Keratinocyte (primary cell): ENCODE results near the gene ARL15. TPM values are rescaled to one million over a fixed set of nuclear protein-coding genes. Genes with fewer than 3 reads are reported as not detected.

Source experiments
- DNase-seq: peaks from one replicate; pipeline ENCODE4 v3.0.0-alpha.2; 2011; ENCODE audit warnings: low read depth, missing footprints, low spot score
- FAIRE-seq: peaks from 2 replicates; lab custom pipeline; 2011; peaks lifted over from hg19 to GRCh38; lab: Jason Lieb, UNC
- H2AFZ ChIP-seq: 2 replicates; pipeline ENCODE4 v1.6.0; 2012; ENCODE audit warnings: low read length, control low read depth, inconsistent platforms; ENCODE audit not compliant: control insufficient read depth
- H3K27ac ChIP-seq: 2 replicates; pipeline ENCODE4 v1.5.1; 2011; ENCODE audit warnings: low read length; ENCODE audit not compliant: control insufficient read depth, insufficient read depth
- H3K27me3 ChIP-seq: 3 replicates; pipeline ENCODE4 v1.6.0; 2011; ENCODE audit warnings: low read length; ENCODE audit not compliant: control insufficient read depth, insufficient read depth; ENCODE audit errors: extremely low read depth
- H3K36me3 ChIP-seq, 2 experiments: 2 replicates in 1 of 2; 3 replicates in 1 of 2; pipeline ENCODE4 v1.5.1; 2011; ENCODE audit warnings: low read length in 2 of 2, mild to moderate bottlenecking in 1 of 2; ENCODE audit not compliant: control insufficient read depth in 2 of 2, insufficient read depth in 2 of 2; ENCODE audit errors: extremely low read depth in 1 of 2
- H3K4me1 ChIP-seq: 3 replicates; pipeline ENCODE4 v1.5.1; 2011; ENCODE audit warnings: low read length; ENCODE audit not compliant: control insufficient read depth, insufficient read depth; ENCODE audit errors: extremely low read depth
- H3K4me2 ChIP-seq: 3 replicates; pipeline ENCODE4 v1.6.0; 2011; ENCODE audit warnings: low read depth, low read length; ENCODE audit not compliant: control insufficient read depth, insufficient read depth; ENCODE audit errors: extremely low read depth
- H3K4me3 ChIP-seq, 3 experiments: fragments of 200-600 bp in 1 of 3; sonication (generic) in 1 of 3; 2 replicates in 2 of 3; 3 replicates in 1 of 3; pipeline ENCODE4 v1.5.1; 2011 to 2016; ENCODE audit warnings: low read length in 3 of 3, mild to moderate bottlenecking in 3 of 3, control low read depth in 2 of 3, inconsistent platforms in 1 of 3, low read depth in 1 of 3, mixed read lengths in 1 of 3, mixed run types in 1 of 3, moderate library complexity in 1 of 3; ENCODE audit not compliant: control insufficient read depth in 2 of 3, insufficient read depth in 2 of 3; ENCODE audit errors: extremely low read depth in 1 of 3
- H3K79me2 ChIP-seq: 2 replicates; pipeline ENCODE4 v1.6.0; 2012; ENCODE audit warnings: low read length; ENCODE audit not compliant: control insufficient read depth, insufficient read depth
- H3K9ac ChIP-seq: 3 replicates; pipeline ENCODE4 v1.6.0; 2011; ENCODE audit warnings: low read length; ENCODE audit not compliant: control insufficient read depth, insufficient read depth; ENCODE audit errors: extremely low read depth
- H3K9me1 ChIP-seq: 3 replicates; pipeline ENCODE4 v1.6.0; 2011; ENCODE audit warnings: low read length; ENCODE audit not compliant: control insufficient read depth, insufficient read depth; ENCODE audit errors: extremely low read depth
- H3K9me3 ChIP-seq: 2 replicates; pipeline ENCODE4 v1.5.1; 2012; ENCODE audit warnings: low read depth, low read length; ENCODE audit not compliant: control insufficient read depth
- H4K20me1 ChIP-seq: 3 replicates; pipeline ENCODE4 v1.6.0; 2011; ENCODE audit warnings: low read length; ENCODE audit not compliant: control insufficient read depth, insufficient read depth; ENCODE audit errors: extremely low read depth
- CTCF ChIP-seq, 3 experiments: IDR thresholded peaks in 1 of 3; conservative IDR thresholded peaks in 1 of 3; optimal IDR thresholded peaks in 1 of 3; 2 replicates in 2 of 3; 3 replicates in 1 of 3; pipeline versions ENCODE3 to v1.5.1; 2011; ENCODE audit warnings: low read length in 3 of 3, mild to moderate bottlenecking in 3 of 3, moderate library complexity in 2 of 3, control low read depth in 1 of 3, inconsistent platforms in 1 of 3; ENCODE audit not compliant: insufficient read depth in 2 of 3; ENCODE audit errors: extremely low read depth in 1 of 3
- EZH2 ChIP-seq: IDR thresholded peaks from one replicate; pipeline ENCODE4 v1.6.1; 2012; ENCODE audit warnings: inconsistent platforms, mild to moderate bottlenecking, low read length, moderate library complexity
- dilution Hi-C: fragments of 300-500 bp; cut with MboI; formaldehyde crosslinking; loops from one replicate; pipeline ENCODE4 v1.7.0; 2020; ENCODE audit warnings: low sequenced_read_pairs; ENCODE audit not compliant: extremely low pct_ligation_motif_present
- polyA plus RNA-seq, 5 experiments: library from polyadenylated mRNA; depleted of rRNA in 3 of 5; stranded (reverse) in 3 of 5; stranded (forward) in 1 of 5; unstranded in 1 of 5; fragments of >200 nt; gene quantifications; 1 replicate in 1 of 5; 2 replicates in 3 of 5; 3 replicates in 1 of 5; pipeline versions ENCODE4 v1.2.1 to v1.2.3, GENCODE V29; 2011 to 2012; ENCODE audit warnings: missing spikeins in 2 of 5, low read depth in 1 of 5, low replicate concordance in 1 of 5

Gene ARL15
- polyA plus RNA-seq, 1 donor (not counting 4 experiments of a cell fraction or from before 2014, with no cell fraction given) = 19.7 TPM

GRCh38 chr5:53891159-53891558 is 419.2 kb downstream of the ARL15 start:
- FAIRE-seq (no peak), DNase-seq (no peak)
- dilution Hi-C loops = no loop called here
- Histone ChIP-seq H3K4me3 (no peak overlapping the region), H3K4me1 (no peaks in the 10 kb centered on the region), H3K4me2 (no peak overlapping the region), H2AFZ (no peak overlapping the region), H3K79me2 (no peaks in the 10 kb centered on the region), H4K20me1 (no peaks in the 10 kb centered on the region), H3K9me1 (no peaks in the 10 kb centered on the region), H3K9ac (no peak overlapping the region), H3K27me3 (no peaks in the 10 kb centered on the region), H3K36me3 (no peaks in the 10 kb centered on the region), H3K27ac (no peak overlapping the region), H3K9me3 (no peaks in the 10 kb centered on the region)
- TF ChIP-seq EZH2 (no peak), CTCF (optimal IDR thresholded peaks at IDR 0.05 in 1 of 3, IDR thresholded peaks at IDR 0.05 in 1 of 3, conservative IDR thresholded peaks at IDR 0.05 in 1 of 3; ENCODE audit: extremely low read depth in 1 of 3, insufficient read depth in 2 of 3, low read length in 3 of 3) (no peak)

GRCh38 chr5:53890490-53890889 is 419.9 kb downstream of the ARL15 start:
- Histone ChIP-seq H3K9me3 (no peaks in the 10 kb centered on the region), H4K20me1 (no peaks in the 10 kb centered on the region), H3K36me3 (no peaks in the 10 kb centered on the region), H3K79me2 (no peaks in the 10 kb centered on the region), H3K9ac (no peak overlapping the region), H3K27ac (no peak overlapping the region), H2AFZ (no peak overlapping the region), H3K4me2 (no peak overlapping the region), H3K4me1 (no peaks in the 10 kb centered on the region), H3K27me3 (no peaks in the 10 kb centered on the region), H3K9me1 (no peaks in the 10 kb centered on the region), H3K4me3 (no peak overlapping the region)
- DNase-seq (no peak), FAIRE-seq (no peak)
- dilution Hi-C loops = no loop called here
- TF ChIP-seq CTCF (optimal IDR thresholded peaks at IDR 0.05 in 1 of 3, IDR thresholded peaks at IDR 0.05 in 1 of 3, conservative IDR thresholded peaks at IDR 0.05 in 1 of 3; ENCODE audit: extremely low read depth in 1 of 3, insufficient read depth in 2 of 3, low read length in 3 of 3) (no peak), EZH2 (no peak)
